CD4-positive, CD25-positive, alpha-beta regulatory T cell (primary cell): ENCODE data around the gene CBFA2T3. TPM values are rescaled to one million over a fixed set of nuclear protein-coding genes. Genes with fewer than 3 reads are reported as not detected.

Source experiments
- ATAC-seq, 2 donors: fragments of 150-1000 bp; cut with Tn5 transposase; one replicate each; pipeline ENCODE4 v1.10.0; 2021; ENCODE audit warnings: low read depth in 2 of 2, moderate number of reproducible peaks in 2 of 2, moderate library complexity in 1 of 2
- DNase-seq, 3 donors: peaks; one replicate each; pipeline versions ENCODE4 v3.0.0 to v3.0.0-alpha.2; 2012 to 2022; ENCODE audit warnings: mixed read lengths in 1 of 3
- H3K27ac ChIP-seq: one replicate; pipeline ENCODE4 v1.7.0; 2013; ENCODE audit warnings: mild to moderate bottlenecking, low read length; ENCODE audit not compliant: insufficient read depth, poor library complexity, severe bottlenecking
- H3K27me3 ChIP-seq: one replicate; pipeline ENCODE4 v1.7.0; 2013; ENCODE audit warnings: low read length; ENCODE audit not compliant: control insufficient read depth, insufficient read depth
- H3K36me3 ChIP-seq: one replicate; pipeline ENCODE4 v1.7.0; 2013; ENCODE audit warnings: mild to moderate bottlenecking, low read length, moderate library complexity; ENCODE audit not compliant: control insufficient read depth, insufficient read depth
- H3K4me1 ChIP-seq: 2 replicates; pipeline ENCODE4 v1.7.0; 2013; ENCODE audit warnings: mild to moderate bottlenecking, low read length; ENCODE audit not compliant: insufficient read depth, control insufficient read depth, poor library complexity, severe bottlenecking
- H3K4me3 ChIP-seq: one replicate; pipeline ENCODE4 v1.7.0; 2013; ENCODE audit warnings: low read depth, mild to moderate bottlenecking, low read length, moderate library complexity
- H3K9me3 ChIP-seq, 2 experiments: 1 replicate in 1 of 2; 2 replicates in 1 of 2; pipeline ENCODE4 v1.7.0; 2013; ENCODE audit warnings: low read length in 2 of 2, mild to moderate bottlenecking in 1 of 2, moderate library complexity in 1 of 2; ENCODE audit not compliant: control insufficient read depth in 2 of 2
- H3K27ac Mint-ChIP-seq, 3 donors: one replicate each; pipeline ENCODE4 v1.8.0; 2020 to 2022; ENCODE audit warnings: mild to moderate bottlenecking in 3 of 3, mixed read lengths in 3 of 3, moderate library complexity in 2 of 3
- H3K27me3 Mint-ChIP-seq: one replicate; pipeline ENCODE4 v1.8.0; 2022; ENCODE audit warnings: mild to moderate bottlenecking, mixed read lengths
- H3K36me3 Mint-ChIP-seq: one replicate; pipeline ENCODE4 v1.8.0; 2020; ENCODE audit warnings: mixed read lengths
- H3K4me1 Mint-ChIP-seq, 4 donors: one replicate each; pipeline ENCODE4 v1.8.0; 2020 to 2022; ENCODE audit warnings: mixed read lengths in 4 of 4, mild to moderate bottlenecking in 1 of 4
- H3K4me3 Mint-ChIP-seq, 4 donors: one replicate each; pipeline ENCODE4 v1.8.0; 2020 to 2022; ENCODE audit warnings: mild to moderate bottlenecking in 4 of 4, mixed read lengths in 4 of 4, moderate library complexity in 3 of 4
- H3K9me3 Mint-ChIP-seq, 7 donors: one replicate each; pipeline ENCODE4 v1.8.0; 2020 to 2022; ENCODE audit warnings: mixed read lengths in 7 of 7, mild to moderate bottlenecking in 3 of 7, moderate library complexity in 2 of 7
- polyA plus RNA-seq, 4 donors: library from polyadenylated mRNA; unstranded; fragments of 300-500 nt; fragmentation: Illumina TruSeq; gene quantifications; one replicate each; pipeline ENCODE4 v1.2.3, GENCODE V29; 2021
- total RNA-seq: library from RNA; stranded (reverse); gene quantifications from one replicate; pipeline ENCODE4 v1.2.3, GENCODE V29; 2022

The CBFA2T3 gene
- total and polyA plus RNA-seq, 5 donors from 2014 or later, result 0.25 to 1.3 TPM; not detected in 3

DNA sequence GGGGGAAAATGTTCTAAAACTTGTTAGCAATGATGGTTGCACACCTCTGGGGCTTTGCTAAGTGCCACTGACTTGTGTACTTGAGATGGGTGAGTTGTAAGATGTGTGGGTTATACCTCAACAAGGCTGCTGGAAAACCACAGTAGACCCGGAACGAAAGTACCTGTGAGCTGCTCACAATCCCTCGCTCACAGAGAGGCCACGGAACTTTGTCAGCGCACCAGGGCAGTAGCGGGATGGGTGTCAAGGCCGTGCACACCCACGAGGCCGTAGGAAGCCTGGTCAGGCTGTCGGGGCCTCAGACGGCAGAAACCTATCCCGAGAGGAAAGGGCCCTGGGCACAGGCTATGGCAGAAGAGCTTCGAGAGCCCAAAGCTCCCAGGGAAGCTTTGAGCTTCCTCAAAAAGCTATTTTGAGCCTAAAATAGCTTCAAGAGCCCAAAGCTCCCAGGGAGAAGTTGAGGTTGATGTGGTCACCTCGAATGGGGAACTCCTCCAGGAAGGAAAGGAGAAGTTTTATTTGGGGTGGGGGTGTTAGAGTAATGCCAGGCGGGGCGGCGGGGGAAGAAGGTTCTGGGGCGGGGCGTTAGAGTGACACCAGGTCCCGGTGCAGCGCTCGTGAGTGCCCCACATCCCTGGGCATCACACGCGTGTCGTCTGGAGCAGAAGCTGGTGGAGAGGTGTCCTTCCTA lies 19.0 kb downstream of the CBFA2T3 start:
- peaks cover 0 to 10% (median 7%) of the 10 kb centered on the region in 4 donors for H3K4me1 Mint-ChIP-seq
- Histone ChIP-seq H3K4me3 (no peak overlapping the region), H3K4me1 (peaks cover 9% of the 10 kb centered on the region), H3K27ac (no peak overlapping the region), H3K27me3 (no peaks in the 10 kb centered on the region), H3K9me3 (no peaks in the 10 kb centered on the region), H3K36me3 (no peaks in the 10 kb centered on the region)
- H3K4me3 Mint-ChIP-seq, result peak overlapping the region in 2 of 4 donors; percentile 44 to 71
- peaks cover 0 to 3% (median 0%) of the 10 kb centered on the region in 7 donors for H3K9me3 Mint-ChIP-seq
- DNase-seq, result no peak
- H3K27me3 Mint-ChIP-seq, result peaks cover 9% of the 10 kb centered on the region
- no peaks in the 10 kb centered on the region for H3K36me3 Mint-ChIP-seq
- ATAC-seq, result peak in 1 of 2 donors; percentile 24
- peak overlapping the region in 1 of 3 donors; percentile 44 for H3K27ac Mint-ChIP-seq

DNA sequence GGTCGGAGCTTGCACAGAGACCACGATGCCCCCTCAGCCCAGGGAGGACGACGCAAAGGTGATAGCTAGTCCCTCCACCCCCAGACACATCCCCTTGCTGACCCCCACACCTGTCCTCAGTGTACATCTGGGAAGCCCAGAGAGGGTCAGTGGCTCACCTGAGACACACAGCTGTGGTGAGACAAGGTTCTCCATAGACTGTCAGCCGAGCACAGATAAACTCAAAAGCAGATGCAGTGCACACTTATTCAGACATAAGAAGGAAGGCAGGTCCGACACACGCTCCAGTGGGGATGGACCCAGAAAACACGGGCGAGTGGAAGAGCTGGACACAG lies 19.6 kb downstream of the CBFA2T3 start:
- H3K27ac ChIP-seq, result no peak overlapping the region
- H3K4me3 ChIP-seq, result no peak overlapping the region
- H3K4me1 ChIP-seq, result peaks cover 9% of the 10 kb centered on the region
- Mint-ChIP-seq H3K27ac (peak overlapping the region in 2 of 3 donors; percentile 44 to 62), H3K4me3 (peak overlapping the region in 2 of 4 donors; percentile 44 to 71), H3K9me3 (peaks cover 0 to 3% (median 0%) of the 10 kb centered on the region in 7 donors), H3K4me1 (peaks cover 0 to 10% (median 7%) of the 10 kb centered on the region in 4 donors), H3K36me3 (no peaks in the 10 kb centered on the region), H3K27me3 (peaks cover 9% of the 10 kb centered on the region)
- ATAC-seq (no peak), DNase-seq (no peak)
- H3K9me3 ChIP-seq, result no peaks in the 10 kb centered on the region
- no peaks in the 10 kb centered on the region for H3K27me3 ChIP-seq
- H3K36me3 ChIP-seq, result no peaks in the 10 kb centered on the region

DNA sequence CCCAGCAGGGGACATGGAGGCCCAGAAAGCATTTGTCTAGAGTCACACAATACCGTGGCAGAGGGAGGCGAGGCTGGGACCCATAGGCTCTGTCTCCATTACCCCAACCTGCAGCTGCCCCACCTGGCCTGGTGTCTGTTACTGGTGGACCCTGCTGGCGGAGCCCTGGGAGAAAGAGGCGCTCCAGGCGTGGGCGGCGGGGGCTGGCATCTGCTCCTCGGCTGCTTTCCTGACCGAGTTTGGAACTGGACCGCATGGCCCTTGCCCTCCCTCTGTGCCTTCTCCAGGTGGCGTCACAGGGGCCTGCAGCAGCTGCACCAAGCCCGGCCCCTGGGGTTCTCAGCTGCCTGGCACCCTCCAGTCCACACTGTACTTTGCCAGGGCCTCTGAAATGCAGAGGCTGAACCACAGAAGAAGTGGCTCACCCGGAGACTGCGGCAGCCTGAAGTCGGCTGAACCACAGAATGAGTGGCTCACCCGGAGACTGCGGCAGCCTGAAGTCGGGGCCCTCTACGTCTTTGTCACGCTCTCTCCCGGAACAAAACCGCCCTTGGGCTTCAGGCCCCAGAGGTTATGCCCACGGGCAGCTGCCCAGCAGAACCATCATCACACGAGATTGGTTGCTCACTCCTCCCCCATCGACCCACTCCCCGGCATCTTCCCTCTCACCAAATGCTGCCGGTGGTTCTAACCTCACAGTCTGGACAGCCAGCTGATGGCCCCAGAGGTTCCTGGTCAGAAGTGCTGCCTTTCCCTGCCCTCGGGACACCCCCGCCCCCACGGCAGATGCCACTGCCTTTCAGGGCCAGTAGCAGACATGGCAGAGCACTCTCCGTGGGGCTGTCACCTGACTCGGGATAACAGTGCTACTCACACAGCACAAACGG lies 20.2 kb downstream of the CBFA2T3 start:
- Histone ChIP-seq H3K9me3 (no peaks in the 10 kb centered on the region), H3K4me1 (peaks cover 9% of the 10 kb centered on the region), H3K36me3 (no peaks in the 10 kb centered on the region), H3K4me3 (no peak overlapping the region), H3K27ac (no peak overlapping the region), H3K27me3 (no peaks in the 10 kb centered on the region)
- H3K4me1 Mint-ChIP-seq, result peaks cover 0 to 10% (median 5%) of the 10 kb centered on the region in 4 donors
- H3K9me3 Mint-ChIP-seq, result peaks cover 0 to 3% (median 0%) of the 10 kb centered on the region in 7 donors
- no peak overlapping the region for H3K4me3 Mint-ChIP-seq
- ATAC-seq (no peak), DNase-seq (no peak)
- peak overlapping the region in 1 of 3 donors; percentile 9 for H3K27ac Mint-ChIP-seq
- peaks cover 9% of the 10 kb centered on the region for H3K27me3 Mint-ChIP-seq
- no peaks in the 10 kb centered on the region for H3K36me3 Mint-ChIP-seq

DNA sequence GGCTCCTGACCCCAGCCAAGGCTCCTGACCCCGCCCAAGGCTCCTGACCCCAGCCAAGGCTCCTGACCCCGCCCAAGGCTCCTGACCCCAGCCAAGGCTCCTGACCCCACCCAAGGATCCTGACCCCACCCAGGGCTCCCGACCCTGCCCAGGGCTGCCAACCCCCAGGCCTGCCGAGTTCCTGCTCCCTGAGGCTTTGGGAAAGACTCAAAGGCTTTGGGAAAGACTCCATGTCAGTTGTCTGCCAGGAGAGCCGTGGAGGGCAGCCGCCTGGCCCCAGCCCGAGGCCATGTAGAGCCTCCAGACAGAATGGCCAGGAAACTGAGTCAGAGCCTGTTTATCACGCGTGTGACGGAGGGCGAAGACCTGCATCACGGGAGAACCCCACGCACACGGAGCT lies 21.1 kb downstream of the CBFA2T3 start:
- no peak overlapping the region for H3K27ac ChIP-seq
- Mint-ChIP-seq H3K4me3 (no peak overlapping the region), H3K4me1 (peaks cover 0 to 10% (median 5%) of the 10 kb centered on the region in 4 donors)

DNA sequence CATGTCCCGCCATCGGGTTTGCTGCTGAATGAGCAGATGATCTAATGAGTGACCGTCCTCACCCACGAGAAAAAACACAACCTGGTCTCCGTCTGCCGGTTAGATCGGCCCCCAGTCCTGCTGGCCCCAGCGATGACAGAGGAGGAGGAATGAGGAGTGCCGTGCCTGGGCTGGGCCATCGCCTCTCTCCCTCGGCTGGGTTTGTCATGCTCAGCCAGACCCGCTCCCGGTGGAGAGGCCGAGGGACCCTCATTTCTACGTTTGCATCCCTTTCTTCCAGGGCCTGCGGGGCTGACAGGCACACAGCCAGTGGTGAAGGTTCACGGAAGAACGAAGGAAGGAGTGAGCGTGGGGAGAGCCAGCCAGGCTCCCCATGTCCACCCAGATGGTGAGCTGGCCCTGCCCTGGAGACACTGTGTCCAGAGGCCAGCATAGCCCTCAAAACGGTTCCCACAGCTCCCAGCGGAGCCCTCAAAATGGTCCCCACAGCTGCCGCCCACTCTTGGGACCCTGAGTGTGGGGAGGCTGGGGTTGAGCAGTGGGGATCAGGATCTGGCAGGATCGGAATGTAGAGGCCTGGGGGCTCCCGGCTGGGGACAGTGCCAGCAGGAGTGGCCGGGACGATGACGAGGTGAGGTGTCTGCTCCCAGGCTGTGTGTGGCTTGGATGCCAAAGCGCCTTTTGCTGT lies 23.9 kb downstream of the CBFA2T3 start:
- H3K27ac Mint-ChIP-seq, result no peak overlapping the region
- ATAC-seq, result no peak
- H3K27me3 Mint-ChIP-seq, result peaks cover 14% of the 10 kb centered on the region
- H3K9me3 Mint-ChIP-seq, result peaks cover 0 to 3% (median 0%) of the 10 kb centered on the region in 7 donors
- peaks cover 0 to 8% (median 4%) of the 10 kb centered on the region in 4 donors for H3K4me1 Mint-ChIP-seq
- no peak for DNase-seq
- H3K4me3 ChIP-seq, result no peak overlapping the region
- H3K27ac ChIP-seq, result no peak overlapping the region
- H3K27me3 ChIP-seq, result no peaks in the 10 kb centered on the region
- H3K36me3 ChIP-seq, result no peaks in the 10 kb centered on the region
- no peaks in the 10 kb centered on the region for H3K36me3 Mint-ChIP-seq
- no peaks in the 10 kb centered on the region for H3K9me3 ChIP-seq
- no peak overlapping the region for H3K4me3 Mint-ChIP-seq
- H3K4me1 ChIP-seq, result peaks cover 8% of the 10 kb centered on the region

More for the DNA sequence above, 21.1 kb downstream of the CBFA2T3 start:
- Mint-ChIP-seq H3K36me3 (no peaks in the 10 kb centered on the region), H3K27me3 (peaks cover 9% of the 10 kb centered on the region), H3K9me3 (peaks cover 0 to 3% (median 0%) of the 10 kb centered on the region in 7 donors), H3K27ac (no peak overlapping the region)
- Histone ChIP-seq H3K27me3 (no peaks in the 10 kb centered on the region), H3K4me1 (peaks cover 9% of the 10 kb centered on the region), H3K9me3 (no peaks in the 10 kb centered on the region), H3K36me3 (no peaks in the 10 kb centered on the region), H3K4me3 (no peak overlapping the region)
- DNase-seq (no peak), ATAC-seq (no peak)

DNA sequence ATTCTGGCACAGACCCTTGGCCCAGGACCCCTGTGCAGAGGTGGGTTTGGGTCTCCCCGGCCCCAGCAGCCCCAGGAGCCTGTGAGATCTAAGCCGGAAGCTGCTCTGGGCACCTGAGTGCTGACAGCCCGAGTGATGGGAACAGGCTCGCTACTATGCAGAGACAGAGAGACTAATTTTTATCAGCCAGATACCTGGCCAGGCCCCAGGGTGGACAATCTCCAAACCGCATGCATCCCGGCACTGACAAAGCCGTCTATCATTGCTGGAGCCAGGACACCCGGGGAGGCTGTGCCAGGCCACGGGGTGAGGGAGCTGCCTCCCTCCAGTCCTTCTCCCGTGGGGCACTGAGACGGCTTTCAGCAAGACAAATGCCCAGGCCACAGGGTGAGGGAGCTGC lies 25.0 kb downstream of the CBFA2T3 start:
- H3K27ac Mint-ChIP-seq, result no peak overlapping the region
- H3K27me3 Mint-ChIP-seq, result peaks cover 12% of the 10 kb centered on the region
- H3K4me1 Mint-ChIP-seq, result no peaks in the 10 kb centered on the region
- no peaks in the 10 kb centered on the region for H3K36me3 ChIP-seq
- DNase-seq, result no peak
- no peaks in the 10 kb centered on the region for H3K9me3 ChIP-seq
- no peaks in the 10 kb centered on the region for H3K27me3 ChIP-seq
- no peaks in the 10 kb centered on the region for H3K4me1 ChIP-seq
- H3K36me3 Mint-ChIP-seq, result no peaks in the 10 kb centered on the region
- H3K4me3 Mint-ChIP-seq, result no peak overlapping the region
- no peak overlapping the region for H3K4me3 ChIP-seq
- ATAC-seq, result no peak
- no peak overlapping the region for H3K27ac ChIP-seq
- peaks cover 0 to 1% (median 0%) of the 10 kb centered on the region in 7 donors for H3K9me3 Mint-ChIP-seq

DNA sequence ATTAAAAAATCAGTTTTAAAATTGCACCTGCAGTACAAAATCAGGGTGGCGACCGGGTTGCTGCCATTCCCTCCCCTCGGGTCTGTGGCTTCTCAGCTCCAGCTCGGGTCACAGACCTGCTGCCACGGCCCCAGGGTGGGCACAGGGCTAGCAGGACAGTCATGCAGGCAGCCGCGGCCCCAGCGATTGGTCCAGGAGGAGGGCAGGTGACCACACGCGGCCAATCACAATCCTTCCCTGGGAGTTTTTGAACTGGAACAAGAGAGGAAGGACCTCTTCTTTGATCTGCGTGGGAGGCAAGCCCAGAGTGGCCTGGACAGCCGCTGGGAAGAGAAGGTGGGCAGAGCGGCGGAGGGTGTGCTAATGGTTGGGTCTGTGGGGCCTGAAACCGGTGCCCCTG lies 25.5 kb downstream of the CBFA2T3 start:
- H3K27ac Mint-ChIP-seq, result no peak overlapping the region
- H3K4me1 Mint-ChIP-seq, result no peaks in the 10 kb centered on the region
- H3K36me3 ChIP-seq, result no peaks in the 10 kb centered on the region

More for the DNA sequence above, 25.5 kb downstream of the CBFA2T3 start:
- Histone ChIP-seq H3K27ac (no peak overlapping the region), H3K9me3 (no peaks in the 10 kb centered on the region), H3K4me3 (no peak overlapping the region), H3K27me3 (no peaks in the 10 kb centered on the region), H3K4me1 (no peaks in the 10 kb centered on the region)
- no peaks in the 10 kb centered on the region for H3K36me3 Mint-ChIP-seq
- peaks cover 14% of the 10 kb centered on the region for H3K27me3 Mint-ChIP-seq
- peaks cover 0 to 1% (median 0%) of the 10 kb centered on the region in 7 donors for H3K9me3 Mint-ChIP-seq
- no peak overlapping the region for H3K4me3 Mint-ChIP-seq
- ATAC-seq (no peak), DNase-seq (no peak)
